H1 (cell line): Measurements from ENCODE around the gene SEMA6A. TPM values are rescaled to one million over a fixed set of nuclear protein-coding genes. Genes with fewer than 3 reads are reported as not detected.

ENCODE experiments used
- CTCF ChIA-PET: fragments of 300-600 bp; sonication (Branson Sonifier 250); formaldehyde crosslinking; loops from one replicate; lab custom pipeline; 2021; ENCODE audit not compliant: partially characterized antibody; lab: Charles Lee
- POLR2A ChIA-PET: fragments of 300-600 bp; sonication (Branson Sonifier 250); formaldehyde crosslinking; loops from one replicate; lab custom pipeline; 2021; ENCODE audit warnings: inconsistent platforms; ENCODE audit not compliant: partially characterized antibody; lab: Charles Lee
- DNase-seq, 2 experiments: peaks; one replicate each; pipeline versions ENCODE4 v3.0.0 to v3.0.0-alpha.2; 2010 to 2022; ENCODE audit warnings: low spot score in 2 of 2, low read depth in 1 of 2, mixed read lengths in 1 of 2
- FAIRE-seq: peaks from 2 replicates; lab custom pipeline; 2011; peaks lifted over from hg19 to GRCh38; lab: Jason Lieb, UNC
- H2AFZ ChIP-seq: 2 replicates; pipeline ENCODE4 v1.8.1; 2012; ENCODE audit warnings: low read length, inconsistent platforms
- H2AK5ac ChIP-seq: 2 replicates; pipeline ENCODE4 v1.6.1; 2013; ENCODE audit warnings: low read depth, low read length
- H2BK120ac ChIP-seq: replicated peaks from 2 replicates; pipeline ENCODE3; 2013; ENCODE audit warnings: low read depth, low read length, inconsistent platforms
- H2BK12ac ChIP-seq: 2 replicates; pipeline ENCODE4 v1.6.1; 2013; ENCODE audit warnings: low read depth, low read length
- H2BK15ac ChIP-seq: 2 replicates; pipeline ENCODE4 v1.6.1; 2013; ENCODE audit warnings: low read length
- H2BK20ac ChIP-seq: 2 replicates; pipeline ENCODE4 v1.6.1; 2013; ENCODE audit warnings: low read length
- H2BK5ac ChIP-seq: 2 replicates; pipeline ENCODE4 v1.6.1; 2013; ENCODE audit warnings: low read depth, low read length
- H3K14ac ChIP-seq: 2 replicates; pipeline ENCODE4 v1.6.1; 2013; ENCODE audit warnings: inconsistent platforms; ENCODE audit not compliant: insufficient read length
- H3K18ac ChIP-seq: 2 replicates; pipeline ENCODE4 v1.6.1; 2013; ENCODE audit warnings: low read length; ENCODE audit errors: extremely low read depth
- H3K23ac ChIP-seq: 2 replicates; pipeline ENCODE4 v1.6.1; 2013; ENCODE audit warnings: inconsistent platforms; ENCODE audit not compliant: insufficient read length
- H3K23me2 ChIP-seq: 2 replicates; pipeline ENCODE4 v1.6.1; 2013; ENCODE audit warnings: low read depth, low read length
- H3K27ac ChIP-seq: 2 replicates; pipeline ENCODE4 v1.6.1; 2011; ENCODE audit warnings: low read depth, low read length, inconsistent platforms
- H3K27me3 ChIP-seq, 4 experiments: replicated peaks in 1 of 4; 1 replicate in 1 of 4; 2 replicates in 3 of 4; pipeline versions ENCODE4 v1.6.1 to v1.8.1; 2011 to 2013; ENCODE audit warnings: low read length in 3 of 4, mild to moderate bottlenecking in 3 of 4, inconsistent platforms in 2 of 4, mixed read lengths in 2 of 4, moderate library complexity in 1 of 4; ENCODE audit not compliant: control insufficient read depth in 3 of 4, insufficient read depth in 3 of 4; ENCODE audit errors: extremely low read depth in 1 of 4
- H3K36me3 ChIP-seq, 4 experiments: 2 replicates each; pipeline versions ENCODE4 v1.6.1 to v1.8.1; 2011 to 2013; ENCODE audit warnings: mild to moderate bottlenecking in 4 of 4, low read length in 3 of 4, moderate library complexity in 2 of 4, control low read depth in 1 of 4, inconsistent platforms in 1 of 4; ENCODE audit not compliant: insufficient read depth in 4 of 4, control insufficient read depth in 2 of 4
- H3K4ac ChIP-seq: replicated peaks from 2 replicates; pipeline ENCODE3; 2013; ENCODE audit warnings: low read length, low read depth, mixed read lengths, inconsistent platforms; ENCODE audit not compliant: insufficient read length
- H3K4me1 ChIP-seq, 4 experiments: replicated peaks in 1 of 4; 1 replicate in 1 of 4; 2 replicates in 3 of 4; pipeline versions ENCODE4 v1.6.1 to v1.8.1; 2011 to 2013; ENCODE audit warnings: low read length in 3 of 4, inconsistent platforms in 2 of 4, mixed read lengths in 1 of 4; ENCODE audit not compliant: insufficient read depth in 4 of 4, control insufficient read depth in 3 of 4
- H3K4me2 ChIP-seq, 2 experiments: 2 replicates each; pipeline versions ENCODE4 v1.6.1 to v1.8.1; 2011 to 2013; ENCODE audit warnings: low read depth in 2 of 2, low read length in 2 of 2, control low read depth in 1 of 2, inconsistent platforms in 1 of 2, mild to moderate bottlenecking in 1 of 2; ENCODE audit not compliant: insufficient read depth in 1 of 2
- H3K4me3 ChIP-seq, 4 experiments: fragments of 200-600, 300-600 bp in 1 of 4; sonication (generic), shearing (Covaris generic), sonication (Bioruptor Twin) in 1 of 4; 2 replicates each; pipeline versions ENCODE4 v1.5.1 to v1.8.1; 2011 to 2016; ENCODE audit warnings: low read length in 4 of 4, low read depth in 3 of 4, control low read depth in 2 of 4, inconsistent platforms in 2 of 4, mild to moderate bottlenecking in 2 of 4, mixed read lengths in 1 of 4, moderate library complexity in 1 of 4; ENCODE audit not compliant: insufficient read depth in 2 of 4; ENCODE audit errors: extremely low read depth in 1 of 4
- H3K56ac ChIP-seq: replicated peaks from 2 replicates; pipeline ENCODE3; 2013; ENCODE audit warnings: low read depth, mild to moderate bottlenecking, mixed read lengths, low read length, inconsistent platforms; ENCODE audit not compliant: insufficient read length
- H3K79me1 ChIP-seq: 2 replicates; pipeline ENCODE4 v1.6.1; 2013; ENCODE audit warnings: low read depth, low read length, control low read depth
- H3K79me2 ChIP-seq, 2 experiments: 2 replicates each; pipeline versions ENCODE4 v1.6.1 to v1.8.1; 2012 to 2013; ENCODE audit warnings: low read length in 2 of 2, mild to moderate bottlenecking in 2 of 2, inconsistent platforms in 1 of 2; ENCODE audit not compliant: insufficient read depth in 2 of 2, control insufficient read depth in 1 of 2
- H3K9ac ChIP-seq, 4 experiments: replicated peaks in 1 of 4; 1 replicate in 1 of 4; 2 replicates in 3 of 4; pipeline versions ENCODE4 v1.6.1 to v1.8.1; 2011 to 2013; ENCODE audit warnings: low read depth in 3 of 4, low read length in 3 of 4, control low read depth in 2 of 4, mild to moderate bottlenecking in 2 of 4, moderate library complexity in 2 of 4, inconsistent platforms in 1 of 4; ENCODE audit errors: extremely low read depth in 1 of 4
- H3K9me3 ChIP-seq, 2 experiments: 2 replicates each; pipeline versions ENCODE4 v1.6.1 to v1.8.1; 2012 to 2013; ENCODE audit warnings: mild to moderate bottlenecking in 2 of 2, moderate library complexity in 2 of 2, control low read depth in 1 of 2, inconsistent platforms in 1 of 2, low read depth in 1 of 2, low read length in 1 of 2, mixed read lengths in 1 of 2; ENCODE audit not compliant: insufficient read depth in 2 of 2
- H4K20me1 ChIP-seq, 2 experiments: replicated peaks in 1 of 2; 2 replicates each; pipeline versions ENCODE3 to v1.8.1; 2011 to 2013; ENCODE audit warnings: inconsistent platforms in 2 of 2, low read length in 2 of 2, mild to moderate bottlenecking in 1 of 2; ENCODE audit not compliant: insufficient read depth in 2 of 2, control insufficient read depth in 1 of 2
- H4K5ac ChIP-seq: 2 replicates; pipeline ENCODE4 v1.6.1; 2013; ENCODE audit warnings: low read length, low read depth, mixed read lengths, inconsistent platforms; ENCODE audit not compliant: insufficient read length
- H4K8ac ChIP-seq: 2 replicates; pipeline ENCODE4 v1.8.0; 2013; ENCODE audit warnings: mild to moderate bottlenecking, moderate library complexity, low read length, inconsistent platforms; ENCODE audit not compliant: insufficient read depth; ENCODE audit errors: extremely low read depth
- H4K91ac ChIP-seq: replicated peaks from 2 replicates; pipeline ENCODE3; 2013; ENCODE audit warnings: low read length, mixed read lengths, inconsistent platforms; ENCODE audit not compliant: insufficient read length
- ASH2L ChIP-seq: fragments of 200-600, 300-600 bp; sonication (generic); IDR thresholded peaks from one replicate; pipeline ENCODE4 v1.7.1; 2017; ENCODE audit warnings: low read length
- POLR2A ChIP-seq, 2 experiments: IDR thresholded peaks; 1 replicate in 1 of 2; 2 replicates in 1 of 2; pipeline ENCODE4 v1.6.1; 2011; ENCODE audit warnings: low read depth in 2 of 2, low read length in 2 of 2, mild to moderate bottlenecking in 2 of 2; ENCODE audit errors: control extremely low read depth in 1 of 2
- SAP30 ChIP-seq: fragments of 300-600 bp; sonication (generic); IDR thresholded peaks from 2 replicates; pipeline ENCODE4 v1.7.1; 2012; ENCODE audit warnings: low read length, moderate library complexity, mild to moderate bottlenecking, inconsistent platforms; ENCODE audit not compliant: insufficient read depth, insufficient replicate concordance
- SIN3A ChIP-seq, 2 experiments: IDR thresholded peaks in 1 of 2; conservative IDR thresholded peaks in 1 of 2; 2 replicates each; pipeline ENCODE4 v1.6.1; 2011 to 2012; ENCODE audit warnings: low read length in 2 of 2, improper control_type of control experiment in 1 of 2, low read depth in 1 of 2, mild to moderate bottlenecking in 1 of 2
- SP1 ChIP-seq: IDR thresholded peaks from 2 replicates; pipeline ENCODE4 v1.6.1; 2011; ENCODE audit warnings: low read depth, low read length
- SP4 ChIP-seq: IDR thresholded peaks from 2 replicates; pipeline ENCODE4 v1.6.1; 2012; ENCODE audit warnings: low read length, inconsistent platforms
- SRF ChIP-seq: IDR thresholded peaks from 2 replicates; pipeline ENCODE4 v1.6.1; 2011; ENCODE audit warnings: mild to moderate bottlenecking, low read depth, low read length, moderate library complexity
- WGBS, 2 experiments: shearing (Covaris generic) in 1 of 2; methylation state at CpG; one replicate each; pipeline versions ENCODE4 v1.1.6 to v1.1.7; 2013 to 2015; ENCODE audit warnings: low lambda C conversion rate in 2 of 2, mixed read lengths in 2 of 2, inconsistent platforms in 1 of 2, low coverage in 1 of 2, missing lambda C conversion rate in 1 of 2; ENCODE audit not compliant: insufficient replicate concordance in 2 of 2, insufficient coverage in 1 of 2, insufficient read length in 1 of 2; ENCODE audit errors: extremely low coverage in 1 of 2, missing lambda C conversion rate in 1 of 2; 5-methylcytosine and 5-hydroxymethylcytosine counted together
- polyA plus RNA-seq, 7 experiments: library from polyadenylated mRNA; depleted of rRNA in 3 of 7; stranded (reverse) in 5 of 7; unstranded in 2 of 7; fragments of >200 nt in 5 of 7; fragments of 200-250 nt in 2 of 7; gene quantifications; 1 replicate in 5 of 7; 2 replicates in 1 of 7; 4 replicates in 1 of 7; pipeline versions ENCODE4 v1.2.1 to v1.2.3, GENCODE V29; 2011 to 2013; ENCODE audit warnings: missing spikeins in 2 of 7, mixed read lengths in 2 of 7
- total RNA-seq: library from RNA; stranded (reverse); fragmentation: NEBNext Ultra II Directional; extraction: Animal tissue kit (Norgen Biotek cat#: 25700); gene quantifications from 2 replicates; pipeline ENCODE4 v1.2.1, GENCODE V29; 2021
- TF ChIP-seq, protein P1 (sequence below): IDR thresholded peaks from 2 replicates; pipeline ENCODE4 v1.6.1; 2011; ENCODE audit warnings: low read length, improper control_type of control experiment
- TF ChIP-seq, protein P2 (sequence below): IDR thresholded peaks from 2 replicates; pipeline ENCODE4 v1.6.1; 2011; ENCODE audit warnings: low read depth, mild to moderate bottlenecking, low read length; ENCODE audit not compliant: insufficient read depth

The SEMA6A gene
- total and polyA plus RNA-seq, 2 of the 8 experiments (the other 6 are each of a cell fraction or from before 2014, with no cell fraction given) = 78.3 to 277 TPM

DNA sequence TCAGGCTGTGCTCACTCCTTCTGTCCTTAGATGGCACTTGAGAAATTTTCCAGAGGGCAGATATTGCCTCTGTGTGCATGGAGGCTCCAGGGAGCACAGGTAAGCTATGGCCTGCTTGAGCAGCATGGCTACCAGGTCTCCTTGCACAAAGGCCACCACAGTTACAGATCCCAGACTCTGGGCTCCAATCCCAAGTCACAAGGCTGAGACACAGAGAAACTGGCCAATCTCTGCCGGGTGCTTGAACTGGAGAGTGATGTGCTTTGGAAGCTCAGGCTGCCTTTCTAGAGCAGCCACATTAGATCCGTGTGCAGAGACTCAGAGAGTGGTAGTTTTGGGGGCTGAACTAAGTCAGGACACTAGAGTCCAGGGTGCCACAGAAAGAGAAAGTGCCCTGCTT, 145.7 kb downstream of the SEMA6A start:
- Histone ChIP-seq H2BK20ac (no peak overlapping the region), H4K91ac (no peak overlapping the region), H3K27me3 (no peaks in the 10 kb centered on the region; a peak in 1 of 7 replicates), H3K9me3 (no peaks in the 10 kb centered on the region), H2AFZ (no peak overlapping the region), H2BK12ac (no peak overlapping the region), H3K18ac (no peak overlapping the region), H2AK5ac (no peak overlapping the region), H3K56ac (no peak overlapping the region), H4K8ac (no peak overlapping the region), H3K14ac (no peak overlapping the region), H3K23me2 (no peaks in the 10 kb centered on the region), H2BK15ac (no peak overlapping the region), H2BK5ac (no peak overlapping the region), H3K4me3 (no peak overlapping the region), H3K4me1 (no peaks in the 10 kb centered on the region), H3K36me3 (no peaks in the 10 kb centered on the region), H3K79me1 (no peaks in the 10 kb centered on the region; the same call in 1 of the 2 replicates), H3K79me2 (no peaks in the 10 kb centered on the region), H3K4me2 (no peak overlapping the region), H3K23ac (no peak overlapping the region), H4K5ac (no peak overlapping the region), H2BK120ac (no peak overlapping the region), H3K4ac (no peak overlapping the region), H3K27ac (no peak overlapping the region), H4K20me1 (no peaks in the 10 kb centered on the region), H3K9ac (no peak overlapping the region)
- FAIRE-seq (no peak), DNase-seq (no peak)
- POLR2A ChIA-PET = no interaction called here
- 66% methylated on average over 2 of the region's 2 CpGs; no CpG with 5 or more reads in 1 of the 2 experiments for WGBS, 2 experiments
- CTCF ChIA-PET = interaction anchor here (0.8 kb wide), 1 partner anchor 109 kb away, joined by 3 read pairs; no protein-coding TSS in a partner anchor
- TF ChIP-seq SAP30 (no peak), POLR2A (IDR thresholded peaks at IDR 0.05; ENCODE audit: control extremely low read depth in 1 of 2, low read depth in 2 of 2, low read length in 2 of 2) (no peak), SP4 (no peak), ASH2L (no peak), SRF (no peak), SP1 (no peak), SIN3A (conservative IDR thresholded peaks at IDR 0.05 in 1 of 2, IDR thresholded peaks at IDR 0.05 in 1 of 2; ENCODE audit: low read depth in 1 of 2, low read length in 2 of 2) (no peak)
- TF ChIP-seq, protein P1, sequence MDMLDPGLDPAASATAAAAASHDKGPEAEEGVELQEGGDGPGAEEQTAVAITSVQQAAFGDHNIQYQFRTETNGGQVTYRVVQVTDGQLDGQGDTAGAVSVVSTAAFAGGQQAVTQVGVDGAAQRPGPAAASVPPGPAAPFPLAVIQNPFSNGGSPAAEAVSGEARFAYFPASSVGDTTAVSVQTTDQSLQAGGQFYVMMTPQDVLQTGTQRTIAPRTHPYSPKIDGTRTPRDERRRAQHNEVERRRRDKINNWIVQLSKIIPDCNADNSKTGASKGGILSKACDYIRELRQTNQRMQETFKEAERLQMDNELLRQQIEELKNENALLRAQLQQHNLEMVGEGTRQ = no peak
- TF ChIP-seq, protein P2, sequence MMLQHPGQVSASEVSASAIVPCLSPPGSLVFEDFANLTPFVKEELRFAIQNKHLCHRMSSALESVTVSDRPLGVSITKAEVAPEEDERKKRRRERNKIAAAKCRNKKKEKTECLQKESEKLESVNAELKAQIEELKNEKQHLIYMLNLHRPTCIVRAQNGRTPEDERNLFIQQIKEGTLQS = no peak
